ENCODE results near the gene ITGAL.

ITGAL gene

DNA sequence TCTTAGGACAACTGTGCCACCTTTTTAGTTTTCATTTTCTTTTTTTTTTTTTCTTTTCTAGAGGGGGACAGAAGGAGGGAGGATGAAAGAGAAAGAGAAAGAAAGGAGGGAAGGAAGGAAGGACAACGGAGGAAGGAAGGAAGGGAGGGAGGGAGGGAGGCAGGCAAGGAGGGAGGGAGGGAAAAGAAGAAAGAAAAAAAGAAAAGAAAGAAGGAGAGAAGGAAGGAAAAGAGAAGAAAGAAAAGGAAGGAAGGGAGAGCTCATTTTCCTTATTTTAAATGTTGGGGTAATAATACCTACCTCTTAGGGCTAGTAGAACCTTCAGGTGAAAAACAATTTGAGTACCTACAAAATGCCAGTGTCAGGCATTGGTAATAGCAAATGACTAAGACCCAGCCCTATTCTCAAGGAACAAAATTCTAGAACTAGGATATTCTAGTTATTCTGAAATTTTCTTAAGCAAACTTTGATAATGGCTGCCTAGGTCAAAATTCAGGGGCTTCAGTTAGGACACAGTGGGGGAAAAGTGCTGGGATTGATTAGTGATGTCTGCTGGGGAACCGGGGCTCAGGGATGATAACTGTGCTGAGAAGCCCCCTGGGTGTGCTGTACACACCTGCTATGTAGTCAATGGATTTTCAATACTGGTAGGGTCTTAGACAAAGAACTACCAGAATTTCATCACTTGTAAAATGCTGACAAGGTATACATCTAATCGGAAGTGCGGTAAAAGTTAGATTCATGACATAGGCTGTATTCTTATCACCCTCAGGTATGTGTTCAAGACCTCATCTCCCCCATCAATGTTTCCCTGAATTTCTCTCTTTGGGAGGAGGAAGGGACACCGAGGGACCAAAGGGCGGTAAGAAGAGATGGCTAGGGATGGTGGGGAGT lies 31.1 kb downstream of the ITGAL start:
- H3K27ac ChIP-seq: no peak overlapping the region
- TF ChIP-seq, protein P1, sequence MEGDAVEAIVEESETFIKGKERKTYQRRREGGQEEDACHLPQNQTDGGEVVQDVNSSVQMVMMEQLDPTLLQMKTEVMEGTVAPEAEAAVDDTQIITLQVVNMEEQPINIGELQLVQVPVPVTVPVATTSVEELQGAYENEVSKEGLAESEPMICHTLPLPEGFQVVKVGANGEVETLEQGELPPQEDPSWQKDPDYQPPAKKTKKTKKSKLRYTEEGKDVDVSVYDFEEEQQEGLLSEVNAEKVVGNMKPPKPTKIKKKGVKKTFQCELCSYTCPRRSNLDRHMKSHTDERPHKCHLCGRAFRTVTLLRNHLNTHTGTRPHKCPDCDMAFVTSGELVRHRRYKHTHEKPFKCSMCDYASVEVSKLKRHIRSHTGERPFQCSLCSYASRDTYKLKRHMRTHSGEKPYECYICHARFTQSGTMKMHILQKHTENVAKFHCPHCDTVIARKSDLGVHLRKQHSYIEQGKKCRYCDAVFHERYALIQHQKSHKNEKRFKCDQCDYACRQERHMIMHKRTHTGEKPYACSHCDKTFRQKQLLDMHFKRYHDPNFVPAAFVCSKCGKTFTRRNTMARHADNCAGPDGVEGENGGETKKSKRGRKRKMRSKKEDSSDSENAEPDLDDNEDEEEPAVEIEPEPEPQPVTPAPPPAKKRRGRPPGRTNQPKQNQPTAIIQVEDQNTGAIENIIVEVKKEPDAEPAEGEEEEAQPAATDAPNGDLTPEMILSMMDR (conservative IDR thresholded peaks at IDR 0.05): no peak
- TF ChIP-seq ZFX (IDR thresholded peaks at IDR 0.05): no peak

DNA sequence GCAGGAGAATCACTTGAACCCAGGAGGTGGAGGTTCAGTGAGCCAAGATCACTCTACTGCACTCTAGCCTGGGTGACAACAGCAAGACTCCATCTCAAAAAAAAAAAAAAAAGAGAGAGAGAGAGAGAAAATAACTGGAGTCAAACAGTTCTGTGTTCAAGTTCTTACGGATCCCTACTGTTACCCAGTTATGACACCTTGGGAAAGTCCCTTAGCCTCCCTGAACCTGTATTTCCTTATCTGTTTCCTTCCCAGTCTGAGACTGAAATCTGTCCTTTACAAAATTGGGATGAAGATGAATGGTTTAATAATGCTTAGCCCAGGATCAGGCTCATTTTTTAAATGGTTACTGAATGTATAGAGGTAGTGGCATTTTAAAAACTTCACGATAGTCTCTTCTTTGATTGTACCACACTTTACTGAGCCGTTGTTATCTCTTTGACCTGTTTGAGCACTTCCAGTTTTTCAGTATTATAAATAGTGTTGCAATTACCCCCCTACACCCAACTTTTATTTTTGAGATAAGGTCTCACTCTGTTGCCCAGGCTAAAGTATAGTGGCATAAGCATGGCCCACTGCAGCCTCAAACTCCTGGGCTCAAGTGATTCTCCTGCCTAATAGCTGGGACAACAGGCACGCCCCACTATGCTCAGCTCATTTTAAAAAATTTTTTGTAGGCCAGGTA lies 36.7 kb downstream of the ITGAL start:
- H3K27ac ChIP-seq: no peak overlapping the region
- no peak for TF ChIP-seq ZFX (IDR thresholded peaks at IDR 0.05)
- TF ChIP-seq, protein P1 (conservative IDR thresholded peaks at IDR 0.05): no peak

DNA sequence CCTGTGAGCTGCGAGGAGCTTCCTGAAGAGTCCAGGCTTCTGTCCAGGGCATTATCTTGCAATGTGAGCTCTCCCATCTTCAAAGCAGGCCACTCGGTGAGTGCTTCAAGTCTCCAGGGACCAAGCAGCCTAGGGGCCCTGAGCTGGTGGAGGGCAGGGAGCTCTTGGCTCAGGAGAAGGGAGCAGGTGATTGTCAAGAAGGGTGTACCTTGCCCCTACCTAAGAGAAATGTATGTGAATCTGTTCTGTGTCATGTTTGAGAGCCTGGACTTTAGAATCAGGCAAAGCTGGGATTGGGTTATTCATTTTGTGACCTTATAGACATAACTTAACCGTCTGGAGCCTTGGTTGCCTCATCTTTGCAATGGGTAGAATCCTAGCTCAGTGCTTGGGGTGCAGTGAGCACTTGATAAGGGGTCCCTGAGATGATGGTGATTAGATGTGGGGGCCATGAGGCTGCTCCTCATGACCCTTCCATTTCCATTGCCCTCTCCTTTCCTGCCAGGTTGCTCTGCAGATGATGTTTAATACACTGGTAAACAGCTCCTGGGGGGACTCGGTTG lies 37.9 kb downstream of the ITGAL start:
- TF ChIP-seq ZFX (IDR thresholded peaks at IDR 0.05): no peak
- TF ChIP-seq, protein P1 (conservative IDR thresholded peaks at IDR 0.05): no peak
- H3K27ac ChIP-seq: no peak overlapping the region

DNA sequence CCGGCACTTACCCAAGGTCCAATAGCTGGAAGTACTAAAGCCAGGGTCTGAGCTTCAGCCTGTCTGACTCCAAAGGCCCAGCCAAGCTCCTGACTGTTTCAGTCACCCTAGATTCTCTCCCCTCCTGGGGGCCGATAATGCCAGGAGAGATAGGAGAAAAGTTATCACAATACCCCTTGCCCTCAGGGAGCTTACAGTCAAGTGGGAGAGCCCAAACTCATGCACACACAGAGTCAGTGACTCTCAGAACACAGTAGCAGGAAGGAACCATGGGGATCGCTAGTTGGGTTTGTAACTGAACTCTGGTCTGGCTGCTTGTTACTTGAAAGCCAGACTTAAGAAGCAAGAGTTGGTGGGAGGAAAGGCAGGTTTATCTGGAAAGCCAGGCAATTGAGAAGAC lies 39.0 kb downstream of the ITGAL start:
- no peak overlapping the region for H3K27ac ChIP-seq
- no peak for TF ChIP-seq ZFX (IDR thresholded peaks at IDR 0.05)
- TF ChIP-seq, protein P1 (conservative IDR thresholded peaks at IDR 0.05): no peak

DNA sequence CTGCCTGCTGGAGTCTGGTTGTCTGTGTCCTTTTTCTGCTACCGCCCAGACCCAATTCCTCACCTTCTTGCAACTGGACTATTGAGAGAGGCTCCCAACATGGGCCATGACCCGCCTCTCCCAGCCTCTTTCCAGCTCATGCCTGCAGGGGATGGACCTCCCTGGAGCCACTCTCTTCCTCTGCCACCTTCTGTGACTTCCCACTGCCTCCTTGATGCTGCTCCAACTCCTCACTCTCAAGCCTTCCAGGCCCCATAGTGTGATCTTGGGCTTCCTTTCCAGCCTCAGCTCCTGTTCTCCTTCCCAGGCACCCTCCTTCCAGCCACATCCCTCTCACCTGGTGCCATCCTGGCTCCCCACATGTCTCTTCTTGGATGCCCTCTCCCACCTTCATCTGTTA lies 42.7 kb downstream of the ITGAL start:
- TF ChIP-seq ZFX (IDR thresholded peaks at IDR 0.05): no peak
- TF ChIP-seq, protein P1 (conservative IDR thresholded peaks at IDR 0.05): no peak

DNA sequence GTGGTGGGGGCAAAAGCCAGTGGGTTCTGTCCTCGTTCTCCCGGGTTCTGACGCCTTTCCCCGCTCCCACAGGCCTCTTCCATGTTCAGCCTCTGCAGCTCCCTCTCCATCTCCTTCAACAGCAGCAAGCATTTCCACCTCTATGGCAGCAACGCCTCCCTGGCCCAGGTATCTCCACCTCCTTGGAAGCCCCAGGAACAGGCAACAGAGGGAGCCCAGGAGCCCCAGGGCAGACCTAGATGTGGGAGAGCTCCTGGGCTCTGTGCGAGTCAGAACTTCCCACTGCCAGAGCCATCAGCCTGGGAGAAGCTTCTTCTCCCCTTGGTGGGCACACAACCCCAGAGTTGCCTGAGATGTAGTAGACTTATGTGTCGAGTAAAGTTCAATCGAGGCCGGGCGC lies 46.0 kb downstream of the ITGAL start:
- H3K27ac ChIP-seq: no peak overlapping the region
- no peak for TF ChIP-seq ZFX (IDR thresholded peaks at IDR 0.05)
- TF ChIP-seq, protein P1 (conservative IDR thresholded peaks at IDR 0.05): no peak

More for the DNA sequence above, 42.7 kb downstream of the ITGAL start:
- H3K27ac ChIP-seq: no peak overlapping the region
